GM18517 (cell line): ENCODE measurements around the gene GCC2.
"Not testable (repeated sequence)": the region's sequence is repeated elsewhere in the genome, so short reads cannot be mapped to it uniquely, and the experiment has no call there.

ENCODE experiments used
- ATAC-seq: cut with Tn5 transposase; IDR thresholded peaks from one replicate; pipeline ENCODE4 v1.9.1; 2021; ENCODE audit warnings: mild to moderate bottlenecking, moderate library complexity; ENCODE audit not compliant: unreplicated experiment

The GCC2 gene

GRCh38 chr2:108514478-108514877 lies 65.5 kb downstream of the GCC2 start:
- not testable (repeated sequence) for ATAC-seq

GRCh38 chr2:108524688-108525087 lies 75.7 kb downstream of the GCC2 start:
- ATAC-seq: not testable (repeated sequence)

- ATAC-seq: not testable (repeated sequence)
These were observed 76.3 kb downstream of the GCC2 start for GRCh38 chr2:108525258-108525657.

GRCh38 chr2:108531674-108532055 lies 82.7 kb downstream of the GCC2 start:
- ATAC-seq: no peak

- ATAC-seq: peak; percentile 93
These were observed 85.0 kb downstream of the GCC2 start, which contains the start of gene LIMS1 for GRCh38 chr2:108533832-108534583. LIMS1 (plus strand) TSS chr2:108534470; CDS start chr2:108534563, 93 bp downstream.

GRCh38 chr2:108534584-108535356 lies 85.8 kb downstream of the GCC2 start:
- peak; percentile 30 for ATAC-seq

GRCh38 chr2:108535357-108535631 lies 86.3 kb downstream of the GCC2 start:
- ATAC-seq: no peak

- ATAC-seq: no peak
These were observed 87.3 kb downstream of the GCC2 start for GRCh38 chr2:108536133-108536780.

- ATAC-seq: no peak
These were observed 87.9 kb downstream of the GCC2 start for GRCh38 chr2:108536911-108537310.

- no peak for ATAC-seq
These were observed 89.1 kb downstream of the GCC2 start for GRCh38 chr2:108538000-108538625.

- no peak for ATAC-seq
These were observed 92.4 kb downstream of the GCC2 start for GRCh38 chr2:108541451-108541850.

- no peak for ATAC-seq
These were observed 93.1 kb downstream of the GCC2 start for GRCh38 chr2:108542071-108542470.

- no peak for ATAC-seq
These were observed 98.6 kb downstream of the GCC2 start for GRCh38 chr2:108547606-108548005.

GRCh38 chr2:108548208-108549003 lies 99.4 kb downstream of the GCC2 start:
- no peak for ATAC-seq

- no peak for ATAC-seq
These were observed 103.6 kb downstream of the GCC2 start for GRCh38 chr2:108552566-108552965.

GRCh38 chr2:108553209-108553919 lies 104.4 kb downstream of the GCC2 start:
- no peak for ATAC-seq

GRCh38 chr2:108554528-108554927 lies 105.5 kb downstream of the GCC2 start:
- ATAC-seq: no peak

- no peak for ATAC-seq
These were observed 106.6 kb downstream of the GCC2 start for GRCh38 chr2:108555572-108555971.

- not testable (repeated sequence) for ATAC-seq
These were observed 107.6 kb downstream of the GCC2 start for GRCh38 chr2:108556581-108556980.
